OCI-LY3 (cell line): ENCODE results near the gene SYNDIG1.

Experiments used
- EZH2phosphoT487 ChIP-seq: fragments of 200-600 bp; shearing (Covaris generic); IDR thresholded peaks from 2 replicates; pipeline ENCODE4 v1.6.1; 2018; ENCODE audit warnings: antibody characterized with exemption, mixed run types, low read depth
- TF ChIP-seq, protein P1 (sequence below): fragments of 200-600, 300-600 bp; sonication (generic); IDR thresholded peaks from 2 replicates; pipeline ENCODE4 v1.5.1; 2014; ENCODE audit warnings: antibody characterized with exemption, low read length, low read depth

DNA sequence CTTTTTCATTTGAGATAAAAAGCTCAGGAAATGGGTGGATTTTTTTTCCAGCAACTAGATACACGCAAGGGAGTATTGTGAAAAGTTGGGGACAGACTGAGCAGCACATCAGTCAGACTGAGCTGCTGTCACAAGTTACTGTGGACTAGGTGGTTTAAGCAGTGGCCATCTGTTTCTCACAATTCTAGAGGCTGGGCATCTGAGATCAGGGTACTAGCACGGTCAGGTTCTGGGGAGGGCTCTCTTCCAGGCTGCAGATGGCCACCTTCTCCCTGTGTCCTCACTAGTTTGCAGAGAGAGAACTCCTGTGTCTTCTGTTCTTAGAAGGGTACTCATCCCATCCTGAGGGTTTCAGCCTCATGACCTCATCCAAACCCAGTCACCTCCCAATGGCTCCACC lies 178.3 kb downstream of the SYNDIG1 start:
- TF ChIP-seq, protein P1, sequence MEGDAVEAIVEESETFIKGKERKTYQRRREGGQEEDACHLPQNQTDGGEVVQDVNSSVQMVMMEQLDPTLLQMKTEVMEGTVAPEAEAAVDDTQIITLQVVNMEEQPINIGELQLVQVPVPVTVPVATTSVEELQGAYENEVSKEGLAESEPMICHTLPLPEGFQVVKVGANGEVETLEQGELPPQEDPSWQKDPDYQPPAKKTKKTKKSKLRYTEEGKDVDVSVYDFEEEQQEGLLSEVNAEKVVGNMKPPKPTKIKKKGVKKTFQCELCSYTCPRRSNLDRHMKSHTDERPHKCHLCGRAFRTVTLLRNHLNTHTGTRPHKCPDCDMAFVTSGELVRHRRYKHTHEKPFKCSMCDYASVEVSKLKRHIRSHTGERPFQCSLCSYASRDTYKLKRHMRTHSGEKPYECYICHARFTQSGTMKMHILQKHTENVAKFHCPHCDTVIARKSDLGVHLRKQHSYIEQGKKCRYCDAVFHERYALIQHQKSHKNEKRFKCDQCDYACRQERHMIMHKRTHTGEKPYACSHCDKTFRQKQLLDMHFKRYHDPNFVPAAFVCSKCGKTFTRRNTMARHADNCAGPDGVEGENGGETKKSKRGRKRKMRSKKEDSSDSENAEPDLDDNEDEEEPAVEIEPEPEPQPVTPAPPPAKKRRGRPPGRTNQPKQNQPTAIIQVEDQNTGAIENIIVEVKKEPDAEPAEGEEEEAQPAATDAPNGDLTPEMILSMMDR = no peak
- no peak for TF ChIP-seq EZH2phosphoT487
